Epithelial cell of esophagus (primary cell): ENCODE data around the gene SEC31B.

Source experiments
- DNase-seq: peaks from one replicate; pipeline ENCODE4 v3.0.0; 2010; ENCODE audit warnings: low read depth
- H3K4me3 ChIP-seq: 2 replicates; pipeline ENCODE4 v1.5.1; 2011; ENCODE audit warnings: mild to moderate bottlenecking, low read length, control low read depth
- CTCF ChIP-seq: IDR thresholded peaks from 2 replicates; pipeline ENCODE4 v1.5.1; 2011; ENCODE audit warnings: low read depth, mild to moderate bottlenecking, low read length, control low read depth, inconsistent platforms; ENCODE audit not compliant: insufficient read depth; ENCODE audit errors: missing control alignments

The SEC31B gene

GRCh38 chr10:100487529-100487928 lies 32.1 kb downstream of the SEC31B start:
- no peak overlapping the region for H3K4me3 ChIP-seq
- DNase-seq: no peak
- no peak for TF ChIP-seq CTCF

DNA sequence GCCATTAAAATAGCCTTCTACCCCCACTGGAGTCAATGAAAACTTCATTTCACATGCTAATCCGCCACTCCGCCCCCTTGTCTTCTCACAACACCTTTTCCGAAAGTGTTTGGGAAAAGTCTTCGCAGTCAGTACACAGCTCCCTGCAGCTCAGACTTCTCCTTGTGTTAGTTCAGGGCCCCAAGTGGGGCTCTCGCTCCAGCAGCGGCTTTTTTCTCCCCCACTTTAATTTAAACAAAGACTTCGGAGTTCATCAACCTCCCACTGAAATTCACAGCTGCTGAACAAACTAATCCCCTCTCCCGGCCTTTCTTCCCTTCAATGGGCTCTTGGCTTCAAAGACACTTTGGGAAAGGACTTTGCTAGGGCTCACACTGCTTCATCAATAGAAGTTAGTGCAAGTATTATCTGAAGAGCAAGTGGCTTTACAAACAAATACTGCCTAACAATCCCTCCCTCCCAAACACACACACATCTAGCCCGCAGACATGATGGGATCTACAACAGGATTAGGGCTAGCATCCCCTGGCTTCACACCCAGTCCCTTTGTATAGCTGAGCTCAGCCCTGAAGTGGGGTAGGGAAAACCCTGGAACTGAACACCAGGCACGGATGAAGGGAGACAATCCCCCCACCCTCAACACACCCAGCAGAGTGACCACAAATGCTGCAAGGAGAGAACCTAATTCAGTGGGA lies 33.7 kb downstream of the SEC31B start:
- no peak for DNase-seq
- no peak for TF ChIP-seq CTCF
- no peak overlapping the region for H3K4me3 ChIP-seq

DNA sequence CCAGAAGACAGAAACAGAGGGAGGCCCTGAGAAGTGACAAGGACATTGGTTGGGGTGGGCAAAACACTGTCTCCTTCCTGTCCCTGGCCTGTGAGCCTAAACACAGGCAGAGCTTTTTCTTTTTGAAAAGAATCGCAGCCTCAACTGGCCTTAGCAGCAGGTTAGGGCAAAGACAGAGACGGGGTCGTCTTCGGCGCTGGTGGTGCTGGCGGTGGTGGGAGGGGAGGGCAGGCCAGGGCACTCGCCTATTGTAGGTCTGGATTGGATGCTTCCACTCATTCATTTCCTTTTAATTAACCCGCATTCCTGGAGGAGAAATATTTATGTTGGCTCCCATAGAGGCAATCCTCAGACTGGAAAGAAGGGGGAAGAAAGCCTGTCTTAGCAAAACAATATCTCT lies 34.3 kb downstream of the SEC31B start:
- DNase-seq: no peak
- no peak overlapping the region for H3K4me3 ChIP-seq
- TF ChIP-seq CTCF: no peak

- H3K4me3 ChIP-seq: no peak overlapping the region
- no peak for TF ChIP-seq CTCF
- DNase-seq: no peak
These were observed 35.6 kb downstream of the SEC31B start for GRCh38 chr10:100483876-100484666.

GRCh38 chr10:100482834-100483185 lies 36.9 kb downstream of the SEC31B start:
- no peak for DNase-seq
- peak overlapping the region; percentile 43 for H3K4me3 ChIP-seq
- no peak for TF ChIP-seq CTCF

- DNase-seq: peak; percentile 70
- peak; percentile 69 for TF ChIP-seq CTCF
These were observed 37.4 kb downstream of the SEC31B start for GRCh38 chr10:100482181-100482833.

More at GRCh38 chr10:100482181-100482833, 37.4 kb downstream of the SEC31B start:
- peak overlapping the region; percentile 43 for H3K4me3 ChIP-seq
